ENCODE measurements around the gene GSAP. TPM values are rescaled to one million over a fixed set of nuclear protein-coding genes. Genes with fewer than 3 reads are reported as not detected.
"Not testable (repeated sequence)": the region's sequence is repeated elsewhere in the genome, so short reads cannot be mapped to it uniquely, and the experiment has no call there.

Gene GSAP
- total RNA-seq (10 to 100 TPM; 54.5 to 96.5 (median 86.2) TPM), polyA plus RNA-seq (10 to 100 TPM; 35.9 to 63.6 (median 49.6) TPM)
- long read RNA-seq, donor 1 = 0 reads
- long read RNA-seq, donor 2, partial matches to known transcripts = 0 of 2 reads
- long read RNA-seq, donor 2, other reads (novel, unspliced or antisense) = 0 of 2 reads

DNA sequence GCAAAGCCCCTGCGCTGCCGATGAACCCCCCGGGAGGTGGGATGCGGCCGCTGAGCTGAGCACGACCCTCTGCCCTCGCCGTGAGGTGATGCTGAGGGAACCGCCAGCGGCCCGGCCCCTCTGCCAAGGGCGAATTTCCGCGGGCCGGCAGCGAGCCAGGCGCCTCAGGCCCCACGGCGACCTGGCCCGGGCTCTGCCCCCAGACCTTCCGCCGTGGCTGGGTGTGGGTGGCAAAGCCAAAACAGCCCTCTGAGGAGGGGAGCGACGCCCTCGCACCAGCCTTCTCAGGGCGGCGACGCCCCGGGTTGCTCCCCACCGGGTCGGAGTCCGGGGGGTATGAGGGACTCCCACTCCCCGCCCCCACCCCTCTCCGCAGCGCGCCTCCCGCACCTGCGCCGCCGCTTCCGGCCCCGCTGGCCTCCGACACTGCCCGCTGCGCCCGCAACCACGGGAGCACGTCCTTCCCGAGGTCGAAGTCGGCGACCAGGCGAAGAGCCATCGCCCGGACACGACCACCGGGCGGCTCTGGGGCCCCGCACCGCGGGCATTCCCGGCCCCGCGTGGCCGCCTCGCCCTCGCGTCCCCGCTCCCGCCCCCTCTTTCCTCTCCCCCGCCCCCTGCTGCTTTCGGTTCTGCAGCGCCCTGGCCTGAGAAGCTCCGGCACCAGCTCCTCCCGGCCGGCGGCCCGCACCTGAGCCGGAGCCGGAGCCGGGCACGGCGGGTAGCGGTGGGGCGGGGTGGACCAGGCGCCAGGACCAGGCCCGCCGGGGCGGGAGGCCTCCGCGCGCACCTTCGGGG lies at the start of gene GSAP:
GSAP (minus strand) TSS at position 527 of the 798 bp plus-strand sequence; CDS start at position 499, 28 bp downstream.
- H3K27me3 ChIP-seq (replicated peaks in 1 of 7) = no peaks in the 10 kb centered on the region
- H3K9me3 ChIP-seq = no peaks in the 10 kb centered on the region
- intact Hi-C loops (cut with DNase I; ENCODE audit: low total_unique reads) = no loop called here
- no peaks in the 10 kb centered on the region for H3K36me3 ChIP-seq
- TF ChIP-seq, protein P1, sequence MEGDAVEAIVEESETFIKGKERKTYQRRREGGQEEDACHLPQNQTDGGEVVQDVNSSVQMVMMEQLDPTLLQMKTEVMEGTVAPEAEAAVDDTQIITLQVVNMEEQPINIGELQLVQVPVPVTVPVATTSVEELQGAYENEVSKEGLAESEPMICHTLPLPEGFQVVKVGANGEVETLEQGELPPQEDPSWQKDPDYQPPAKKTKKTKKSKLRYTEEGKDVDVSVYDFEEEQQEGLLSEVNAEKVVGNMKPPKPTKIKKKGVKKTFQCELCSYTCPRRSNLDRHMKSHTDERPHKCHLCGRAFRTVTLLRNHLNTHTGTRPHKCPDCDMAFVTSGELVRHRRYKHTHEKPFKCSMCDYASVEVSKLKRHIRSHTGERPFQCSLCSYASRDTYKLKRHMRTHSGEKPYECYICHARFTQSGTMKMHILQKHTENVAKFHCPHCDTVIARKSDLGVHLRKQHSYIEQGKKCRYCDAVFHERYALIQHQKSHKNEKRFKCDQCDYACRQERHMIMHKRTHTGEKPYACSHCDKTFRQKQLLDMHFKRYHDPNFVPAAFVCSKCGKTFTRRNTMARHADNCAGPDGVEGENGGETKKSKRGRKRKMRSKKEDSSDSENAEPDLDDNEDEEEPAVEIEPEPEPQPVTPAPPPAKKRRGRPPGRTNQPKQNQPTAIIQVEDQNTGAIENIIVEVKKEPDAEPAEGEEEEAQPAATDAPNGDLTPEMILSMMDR (IDR thresholded peaks at IDR 0.05 in 8 of 11, conservative IDR thresholded peaks at IDR 0.05 in 3 of 11) = peak in 4 of 11 experiments; percentile 25 to 46 (median 36)
- TF ChIP-seq POLR2A (IDR thresholded peaks at IDR 0.05) (peak in 1 of 3 donors; percentile 9), POLR2AphosphoS5 (IDR thresholded peaks at IDR 0.05) (peak; percentile 49 to 89 (median 76))
- H3K4me1 ChIP-seq = peaks cover 9 to 80% (median 49%) of the 10 kb centered on the region in 6 donors
- WGBS, 5 donors = 0 to 1% (median 1%) methylated on average over 27 to 93 of the region's 93 CpGs
- peak within 1 kb of the TSS; percentile 64 to 87 (median 69) for H3K4me3 ChIP-seq
- DNase-seq = peak; percentile 94
- H3K27ac ChIP-seq = peak within 1 kb of the TSS; percentile 90 to 98 (median 96)

DNA sequence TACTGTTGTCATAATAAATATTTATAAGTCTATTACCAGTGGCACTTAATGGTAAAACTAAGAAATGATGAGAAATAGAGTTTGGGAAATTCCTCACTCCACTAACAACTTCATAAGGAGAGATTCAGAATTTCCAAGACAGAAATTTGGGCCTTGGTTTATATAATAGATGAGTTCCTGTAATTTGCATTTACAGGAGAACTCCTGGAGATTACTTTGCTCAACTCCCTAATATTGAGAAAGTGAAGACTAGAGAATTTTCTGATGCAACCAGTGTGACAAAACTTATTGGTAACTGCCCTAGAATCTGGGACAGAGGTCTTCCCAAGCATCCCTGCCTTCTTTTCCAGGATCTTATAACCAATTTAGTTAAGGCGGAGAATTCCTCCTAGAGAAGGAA lies 49.1 kb upstream of the GSAP start:
- Histone ChIP-seq H3K36me3 (no peaks in the 10 kb centered on the region), H3K4me1 (peaks cover 0 to 58% (median 13%) of the 10 kb centered on the region in 6 donors), H3K27me3 (replicated peaks in 1 of 7) (no peaks in the 10 kb centered on the region), H3K4me3 (no peak overlapping the region), H3K9me3 (no peaks in the 10 kb centered on the region), H3K27ac (peak overlapping the region in 2 of 8 donors; percentile 83)
- 94 to 100% (median 94%) methylated on average over 1 of the region's 1 CpG for whole genome bisulfite sequencing, 5 donors
- intact Hi-C loops (cut with DNase I; ENCODE audit: low total_unique reads) = no loop called here
- no peak for DNase-seq
- TF ChIP-seq, protein P1 (IDR thresholded peaks at IDR 0.05 in 8 of 11, conservative IDR thresholded peaks at IDR 0.05 in 3 of 11) = no peak
- TF ChIP-seq POLR2AphosphoS5 (IDR thresholded peaks at IDR 0.05) (no peak), POLR2A (IDR thresholded peaks at IDR 0.05) (no peak)

GRCh38 chr7:77464589-77464988 lies 48.4 kb upstream of the GSAP start:
- Histone ChIP-seq H3K27ac (peak overlapping the region in 2 of 8 donors; percentile 83), H3K4me3 (no peak overlapping the region), H3K27me3 (replicated peaks in 1 of 7) (no peaks in the 10 kb centered on the region), H3K36me3 (no peaks in the 10 kb centered on the region), H3K9me3 (no peaks in the 10 kb centered on the region), H3K4me1 (peaks cover 0 to 64% (median 13%) of the 10 kb centered on the region in 6 donors)
- intact Hi-C loops (cut with DNase I; ENCODE audit: low total_unique reads) = no loop called here
- WGBS, 5 donors = 75 to 84% (median 82%) methylated on average over 4 of the region's 4 CpGs
- TF ChIP-seq POLR2A (IDR thresholded peaks at IDR 0.05) (no peak), POLR2AphosphoS5 (IDR thresholded peaks at IDR 0.05) (no peak)
- TF ChIP-seq, protein P1 (IDR thresholded peaks at IDR 0.05 in 8 of 11, conservative IDR thresholded peaks at IDR 0.05 in 3 of 11) = no peak
- DNase-seq = no peak

DNA sequence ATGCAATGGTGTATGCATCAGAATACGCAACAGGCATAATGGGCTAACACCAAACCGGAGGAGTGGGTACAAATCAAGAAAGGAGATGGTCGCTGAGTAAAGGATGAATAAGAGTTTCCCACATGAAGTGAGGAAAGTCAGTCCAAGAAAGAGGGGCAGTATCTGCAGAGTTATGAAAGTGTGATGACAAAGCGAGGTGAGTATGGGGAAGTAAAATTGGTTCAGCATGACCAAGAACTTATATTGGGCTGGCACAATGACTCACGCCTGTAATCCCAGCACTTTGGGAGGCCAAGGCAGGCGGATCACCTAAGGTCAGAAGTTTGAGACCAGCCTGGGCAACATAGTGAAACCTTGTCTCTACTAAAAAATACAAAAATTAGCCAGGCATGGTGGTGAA lies 47.5 kb upstream of the GSAP start:
- peak in 1 of 3 donors; percentile 56 for TF ChIP-seq POLR2AphosphoS5 (IDR thresholded peaks at IDR 0.05)
- intact Hi-C loops (cut with DNase I; ENCODE audit: low total_unique reads); H3K36me3 ChIP-seq; H3K27me3 ChIP-seq (replicated peaks in 1 of 7); H3K9me3 ChIP-seq; DNase-seq; H3K4me3 ChIP-seq: not testable (repeated sequence)
- Histone ChIP-seq H3K27ac (peak overlapping the region in 5 of 8 donors; percentile 17 to 83 (median 70)), H3K4me1 (peaks cover 0 to 73% (median 14%) of the 10 kb centered on the region in 6 donors)
- 39 to 63% (median 49%) methylated on average over 6 of the region's 6 CpGs for WGBS, 5 donors
